Kidney epithelial cell (primary cell): ENCODE data around the gene DNAH1. TPM values are rescaled to one million over a fixed set of nuclear protein-coding genes. Genes with fewer than 3 reads are reported as not detected.

ENCODE experiments used
- DNase-seq: peaks from one replicate; pipeline ENCODE4 v3.0.0-alpha.2; 2010; ENCODE audit warnings: low read depth
- H3K27me3 ChIP-seq: 2 replicates; pipeline ENCODE4 v1.6.0; 2011; ENCODE audit warnings: low read length; ENCODE audit not compliant: control insufficient read depth, insufficient read depth
- H3K36me3 ChIP-seq: 2 replicates; pipeline ENCODE4 v1.5.1; 2011; ENCODE audit warnings: low read length; ENCODE audit not compliant: control insufficient read depth, insufficient read depth
- H3K4me3 ChIP-seq: 2 replicates; pipeline ENCODE4 v1.5.1; 2011; ENCODE audit warnings: low read depth, mild to moderate bottlenecking, control low read depth, low read length
- CTCF ChIP-seq: IDR thresholded peaks from 2 replicates; pipeline ENCODE4 v1.5.1; 2011; ENCODE audit warnings: mild to moderate bottlenecking, moderate library complexity, low read length, control low read depth, inconsistent platforms; ENCODE audit not compliant: insufficient read depth, poor library complexity, severe bottlenecking
- total RNA-seq: library from RNA; depleted of rRNA; stranded (reverse); fragments of >200 nt; gene quantifications from 2 replicates; pipeline ENCODE4 v1.2.3, GENCODE V29; 2015

The DNAH1 gene
- total RNA-seq, 1 donor from 2014 or later: 0.96 TPM

GRCh38 chr3:52298149-52299098, 17.7 kb upstream of the DNAH1 start:
- DNase-seq: no peak
- peaks cover 23% of the 10 kb centered on the region for H3K27me3 ChIP-seq
- no peak for TF ChIP-seq CTCF
- peak overlapping the region; percentile 20 for H3K4me3 ChIP-seq
- no peaks in the 10 kb centered on the region for H3K36me3 ChIP-seq

- DNase-seq: no peak
- H3K4me3 ChIP-seq: no peak overlapping the region
- H3K36me3 ChIP-seq: no peaks in the 10 kb centered on the region
- no peak for TF ChIP-seq CTCF
- H3K27me3 ChIP-seq: peaks cover 23% of the 10 kb centered on the region
Measured at GRCh38 chr3:52299247-52299878, 16.8 kb upstream of the DNAH1 start.

- DNase-seq: no peak
- peaks cover 23% of the 10 kb centered on the region for H3K27me3 ChIP-seq
Measured at GRCh38 chr3:52299879-52300611, 16.1 kb upstream of the DNAH1 start.

GRCh38 chr3:52302426-52303145, 13.5 kb upstream of the DNAH1 start:
- DNase-seq: no peak
- Histone ChIP-seq H3K36me3 (no peaks in the 10 kb centered on the region), H3K4me3 (no peak overlapping the region), H3K27me3 (peaks cover 19% of the 10 kb centered on the region)
- TF ChIP-seq CTCF: no peak

More at GRCh38 chr3:52299879-52300611, 16.1 kb upstream of the DNAH1 start:
- H3K4me3 ChIP-seq: no peak overlapping the region
- TF ChIP-seq CTCF: peak; percentile 44
- H3K36me3 ChIP-seq: no peaks in the 10 kb centered on the region

- no peak for DNase-seq
- TF ChIP-seq CTCF: no peak
- no peaks in the 10 kb centered on the region for H3K36me3 ChIP-seq
- H3K27me3 ChIP-seq: peaks cover 7% of the 10 kb centered on the region
- no peak overlapping the region for H3K4me3 ChIP-seq
Measured at GRCh38 chr3:52303811-52304210, 12.3 kb upstream of the DNAH1 start.
